NCI-H1417 treated with DMSO at 0.1 percent for 48 hours (cell line): ENCODE measurements around the gene TCL1A.
"Not testable (repeated sequence)": the region's sequence is repeated elsewhere in the genome, so short reads cannot be mapped to it uniquely, and the experiment has no call there.

ENCODE experiments used
- DNase-seq: peaks from one replicate; lab custom pipeline; 2025; lab: John Stamatoyannopoulos, UW

TCL1A gene

DNA sequence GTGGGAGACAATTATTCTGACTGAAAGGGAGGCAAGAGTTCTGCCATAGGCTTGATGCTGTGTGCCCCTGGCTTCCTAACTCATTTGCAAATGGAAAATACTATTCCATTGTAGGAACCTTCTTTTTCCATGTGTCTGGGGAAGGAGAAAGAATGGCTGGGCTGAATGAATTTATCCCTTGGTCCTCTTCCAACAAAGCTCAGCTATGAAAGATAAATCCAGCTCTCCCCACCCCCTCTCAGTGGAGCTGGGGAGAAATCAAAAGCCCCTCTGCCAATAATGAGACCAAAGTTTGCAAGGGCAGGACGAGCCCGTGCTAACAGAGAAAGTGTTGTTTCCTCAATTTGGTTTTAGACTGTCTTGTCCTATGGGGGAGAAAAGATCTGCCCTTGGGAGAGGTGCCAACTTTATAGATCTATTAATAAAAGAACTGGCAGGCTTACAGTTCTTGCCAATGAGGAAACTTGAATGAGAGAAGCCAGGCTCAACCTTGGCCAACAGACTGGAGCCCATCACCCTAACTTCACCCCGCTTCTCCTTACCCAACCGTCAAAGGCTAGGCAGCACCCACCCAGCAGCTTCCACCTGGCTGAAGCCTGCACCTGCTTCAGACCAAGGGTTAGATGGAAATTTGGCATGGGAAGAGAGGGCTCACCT lies 36.6 kb downstream of the TCL1A start:
- no peak for DNase-seq

DNA sequence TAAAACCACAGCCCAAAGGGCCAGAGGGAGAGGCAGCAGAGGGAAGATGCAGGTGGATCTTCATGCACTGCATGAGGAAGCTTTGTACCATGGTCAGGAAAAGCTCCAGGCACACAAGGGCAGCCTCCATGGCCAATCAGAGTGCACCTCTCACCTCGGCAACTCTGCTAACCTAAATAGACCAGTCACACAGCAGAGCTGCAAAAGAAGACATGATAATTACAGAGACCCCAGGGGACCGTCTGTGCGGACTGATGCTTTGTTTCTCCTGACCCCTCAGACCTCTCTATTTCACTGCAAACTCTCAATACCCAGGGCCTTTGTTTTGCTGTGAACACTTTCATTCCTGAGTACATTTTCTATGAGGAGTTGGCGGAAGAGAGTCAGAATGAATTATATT lies 38.4 kb downstream of the TCL1A start:
- DNase-seq: no peak

DNA sequence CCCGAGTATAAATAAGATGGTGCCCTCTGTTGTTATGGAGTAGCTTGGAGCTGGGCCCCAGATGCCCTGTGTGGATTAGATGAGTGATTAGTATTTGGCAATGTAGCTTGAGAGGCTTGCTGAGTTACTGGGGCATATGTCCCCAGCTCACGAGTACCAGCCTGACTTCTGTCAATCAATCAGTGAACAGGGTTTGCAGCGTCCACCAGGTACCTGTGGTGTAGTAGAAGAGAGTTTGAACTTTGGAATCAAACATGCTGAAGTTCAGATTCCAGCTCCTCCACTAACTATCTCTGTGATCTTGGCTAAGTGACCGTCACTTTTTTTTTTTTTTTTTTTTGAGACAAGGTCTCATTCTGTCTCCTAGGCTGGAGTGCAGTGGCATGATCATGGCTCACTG lies 39.3 kb downstream of the TCL1A start:
- DNase-seq: no peak

DNA sequence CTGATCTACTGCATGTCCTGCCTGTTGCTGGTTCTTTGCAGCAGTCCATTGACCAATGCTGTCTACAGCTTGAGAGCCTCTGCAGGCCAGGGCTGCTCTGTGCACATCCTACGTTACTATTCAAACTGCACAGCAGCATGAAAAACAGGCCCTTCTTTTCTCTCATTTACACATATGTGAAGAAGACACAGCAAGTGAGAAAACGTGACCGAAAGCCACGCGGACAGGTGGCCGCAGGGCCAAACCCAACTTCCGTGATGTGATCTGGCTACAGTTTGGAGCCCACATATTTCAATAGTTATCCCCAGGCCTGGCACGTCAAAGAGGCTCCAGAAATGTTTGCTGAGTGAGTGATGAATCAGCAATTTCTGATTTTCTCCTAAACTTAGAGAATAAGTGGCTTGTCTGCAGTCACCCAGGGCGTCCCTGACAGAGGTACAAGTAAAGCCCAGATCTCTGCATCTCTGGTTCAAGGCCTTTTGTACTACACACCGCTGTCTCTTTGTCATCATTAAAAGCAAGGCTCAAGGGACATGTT lies 45.6 kb downstream of the TCL1A start:
- no peak for DNase-seq

DNA sequence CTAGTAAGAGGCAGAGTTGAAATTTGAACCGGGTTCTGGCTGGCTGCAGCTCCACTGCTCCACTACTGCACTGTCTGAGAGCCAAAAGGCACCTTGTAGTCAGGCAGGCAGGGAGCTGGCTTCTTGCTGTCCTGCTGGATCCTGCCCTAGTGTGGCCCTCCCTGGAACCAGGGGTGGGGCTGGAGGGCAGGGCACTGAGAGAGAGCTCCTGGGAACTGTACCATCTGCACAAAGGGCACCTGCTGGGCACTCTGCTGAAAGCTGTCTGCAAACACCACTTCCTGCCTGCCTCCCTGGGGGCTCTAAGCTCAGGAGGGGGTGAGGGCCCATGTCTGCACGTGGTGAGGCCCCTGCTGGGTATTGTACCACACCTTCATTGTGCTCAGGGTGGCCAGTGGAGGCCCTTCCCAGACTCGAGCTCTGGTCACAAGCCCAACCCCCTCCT lies 46.7 kb downstream of the TCL1A start:
- DNase-seq: peak; percentile 70

DNA sequence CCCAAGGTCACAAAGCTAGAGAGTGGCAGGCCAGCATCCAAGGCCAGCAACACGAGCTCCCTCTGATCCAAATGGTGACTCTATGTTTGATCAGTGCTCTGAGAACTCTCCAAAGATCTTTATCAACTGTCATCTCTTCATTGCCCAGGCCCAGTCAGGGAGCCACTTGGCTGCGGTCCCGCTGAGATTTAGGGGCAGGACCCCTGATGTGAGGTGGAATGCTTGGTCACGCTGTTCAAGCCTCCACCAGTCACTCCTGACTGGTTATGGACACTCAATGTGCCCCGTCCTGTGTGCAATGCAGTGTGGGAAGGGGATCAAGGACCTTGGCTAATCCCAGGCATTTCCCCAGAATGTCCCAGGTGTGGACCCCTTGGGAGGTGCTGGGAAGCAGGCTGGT lies 47.5 kb downstream of the TCL1A start:
- DNase-seq: no peak

DNA sequence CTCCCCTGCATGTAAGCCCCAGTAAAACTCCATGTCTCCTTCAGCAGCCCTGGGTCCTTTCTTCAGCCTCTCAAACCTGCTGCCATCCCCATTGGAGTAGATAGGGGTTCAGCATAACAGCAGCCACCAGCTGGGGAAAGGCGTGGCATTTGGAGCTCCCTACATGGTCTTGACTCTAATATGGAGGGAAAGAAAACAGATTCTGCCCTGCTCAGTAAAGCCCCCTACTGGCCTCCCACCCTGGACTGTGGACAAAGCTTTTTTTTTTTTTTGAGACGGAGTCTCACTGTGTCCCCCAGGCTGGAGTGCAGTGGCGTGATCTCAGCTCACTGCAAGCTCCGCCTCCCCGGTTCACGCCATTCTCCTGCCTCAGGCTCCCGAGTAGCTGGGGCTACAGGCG lies 48.4 kb downstream of the TCL1A start:
- DNase-seq: not testable (repeated sequence)

DNA sequence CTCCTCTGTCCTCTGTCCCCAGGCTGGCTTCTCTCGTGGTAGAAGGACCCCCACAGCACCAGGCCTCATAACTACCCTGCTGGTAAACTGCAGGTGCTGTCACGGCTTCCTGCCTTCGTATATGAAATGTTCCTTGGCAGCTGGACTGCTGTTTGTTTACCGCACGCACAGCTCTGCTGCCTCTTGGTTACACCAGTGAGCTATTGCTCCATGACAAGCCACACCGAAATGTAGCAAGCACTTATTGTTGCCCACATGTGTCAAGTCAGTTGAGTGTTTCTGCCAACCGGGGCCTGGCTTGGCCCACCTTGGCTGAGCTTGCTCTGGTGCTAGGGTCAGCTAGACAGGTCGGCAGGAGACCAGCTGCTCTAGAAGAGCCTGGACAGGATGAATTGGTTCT lies 49.4 kb downstream of the TCL1A start:
- no peak for DNase-seq

DNA sequence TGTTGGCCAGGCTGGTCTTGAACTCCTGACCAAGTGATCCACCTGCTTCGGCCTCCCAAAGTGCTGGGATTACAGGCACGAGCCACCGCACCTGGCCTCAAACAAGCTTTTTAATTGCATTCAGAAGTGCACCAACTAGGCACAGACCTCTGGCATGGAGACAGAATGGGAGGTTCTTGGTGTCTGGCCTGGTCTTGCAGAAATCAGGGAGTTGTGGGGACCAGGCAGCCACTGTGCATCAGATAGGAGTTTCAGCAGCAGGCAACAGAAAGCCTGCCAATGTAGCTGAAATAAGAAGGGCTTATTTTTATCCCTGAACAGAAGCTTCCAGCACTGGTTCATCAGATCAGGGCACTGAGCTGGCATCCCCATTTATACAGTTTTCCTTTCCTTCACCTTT lies 49.9 kb downstream of the TCL1A start:
- DNase-seq: no peak

DNA sequence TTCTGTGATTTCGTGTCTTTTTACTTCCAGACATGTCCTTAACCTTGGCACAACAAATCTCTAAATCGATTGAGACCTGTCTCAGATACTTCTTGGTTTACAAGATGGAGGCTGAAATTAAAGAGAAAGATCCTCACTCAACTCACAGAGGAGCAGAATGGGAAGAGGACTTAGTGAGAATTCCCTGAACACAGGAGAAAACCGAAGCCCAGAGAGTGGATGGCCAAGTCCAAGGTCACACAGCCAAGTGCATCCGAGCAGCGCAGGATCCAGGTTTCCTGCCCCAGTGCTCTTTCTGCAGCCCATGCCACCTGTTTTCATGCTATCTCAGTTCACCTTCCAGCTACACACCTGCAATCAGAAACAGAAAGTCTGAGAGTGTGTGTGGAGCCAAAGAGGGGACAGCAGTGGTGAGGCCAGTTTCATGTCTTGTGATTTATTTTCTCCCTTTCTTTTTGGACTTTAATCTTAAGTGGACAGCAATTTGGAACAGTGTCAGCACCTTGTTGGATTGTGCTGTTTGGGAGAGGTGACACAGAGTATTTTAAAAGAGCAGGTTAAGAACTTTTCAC lies 50.6 kb downstream of the TCL1A start:
- DNase-seq: no peak

DNA sequence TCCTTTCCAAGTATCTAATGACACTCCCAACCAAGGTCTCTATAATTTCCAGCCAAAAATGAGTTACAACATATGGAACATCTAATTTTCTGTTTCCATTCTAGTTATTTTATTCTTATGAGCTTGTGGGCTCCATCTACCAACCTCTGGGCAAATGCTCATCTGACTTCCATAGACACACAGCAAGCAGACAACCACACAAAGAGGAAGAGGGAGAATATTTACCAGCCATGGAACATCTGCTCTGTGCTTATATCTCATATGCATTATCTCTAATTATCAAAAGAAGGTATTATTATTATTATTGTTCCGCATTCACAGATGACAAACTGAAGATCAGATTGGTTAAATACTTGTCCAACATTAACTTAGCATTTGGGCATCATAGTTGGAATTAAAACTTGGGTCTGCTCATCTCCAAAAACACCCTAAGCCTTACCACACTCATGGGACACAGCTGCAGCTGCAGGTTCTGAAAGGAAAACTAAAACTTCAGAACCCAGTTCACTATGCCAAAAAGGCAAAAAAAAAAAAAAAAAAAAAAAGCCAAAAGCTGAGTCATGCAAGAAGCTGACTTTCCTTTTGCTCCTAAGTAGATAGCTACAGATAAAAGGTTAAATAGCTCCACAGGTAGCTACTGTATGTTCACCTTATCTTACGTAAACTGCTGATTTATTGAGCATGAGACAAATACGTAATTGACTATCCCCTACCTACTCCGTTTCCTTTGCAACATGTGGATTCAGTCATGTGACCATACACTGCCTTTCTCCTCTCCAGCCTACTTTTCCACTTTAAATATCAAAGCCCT lies 51.3 kb downstream of the TCL1A start:
- DNase-seq: no peak

DNA sequence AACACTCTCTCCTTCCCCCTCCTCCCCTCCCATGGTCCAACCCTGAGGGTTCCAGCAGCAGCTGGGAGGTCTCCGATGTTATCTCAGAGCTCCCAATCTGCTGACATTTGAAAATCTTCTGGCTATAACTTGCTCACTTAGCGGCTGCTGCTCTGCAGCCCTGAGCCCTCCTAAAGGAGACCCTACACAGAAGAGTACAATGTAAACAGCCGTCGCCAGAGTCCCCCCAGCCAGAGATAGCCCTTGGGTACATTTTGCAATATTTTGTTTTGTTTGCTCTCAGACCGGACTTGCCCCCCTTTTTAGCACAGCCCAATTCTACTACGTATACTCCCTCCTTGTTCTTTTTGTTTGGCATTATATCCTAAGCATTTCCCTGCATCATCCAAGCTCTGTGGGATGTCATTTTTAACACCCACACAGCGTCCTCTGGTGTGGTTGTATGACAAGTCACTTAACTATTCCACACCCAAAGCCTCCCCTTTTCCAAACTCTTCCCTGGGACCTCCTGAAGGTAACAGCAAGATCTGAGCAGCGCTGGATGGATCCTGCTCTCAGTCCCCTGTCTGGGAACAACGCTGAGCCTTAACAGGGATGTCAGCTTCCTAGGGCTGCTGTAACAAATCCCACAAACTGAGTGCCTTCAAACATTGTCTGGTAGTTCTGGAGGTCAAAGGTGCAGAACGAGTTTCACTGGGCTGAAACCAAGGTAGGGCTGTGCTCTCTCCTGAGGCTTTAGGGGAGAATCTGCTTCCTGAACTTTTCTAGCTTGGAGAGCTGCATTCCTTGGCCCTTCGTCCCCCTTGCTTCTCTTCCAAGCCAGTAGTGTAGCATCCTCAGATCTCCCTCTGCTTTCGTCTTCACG lies 53.0 kb downstream of the TCL1A start:
- DNase-seq: no peak

DNA sequence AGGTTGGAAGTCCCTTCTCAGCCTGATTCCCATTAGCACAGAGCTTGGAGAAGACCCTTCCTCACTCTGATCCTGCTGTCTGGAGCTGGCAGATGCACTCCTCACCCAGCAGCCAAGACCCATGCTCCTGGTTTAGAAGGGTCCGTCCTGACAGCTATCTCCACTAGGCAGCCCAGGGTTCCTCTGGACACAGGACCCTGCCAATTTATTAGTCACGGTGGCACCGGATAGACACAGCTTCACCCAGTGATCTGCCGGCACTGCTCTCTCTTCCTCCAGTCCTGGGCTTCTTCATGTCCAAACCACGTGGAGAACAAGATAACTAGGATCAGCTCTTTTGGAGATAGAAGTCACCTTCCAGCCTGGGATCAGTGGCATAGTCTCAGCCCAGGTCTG lies 53.9 kb downstream of the TCL1A start:
- no peak for DNase-seq
